ENCODE data around the gene CEMIP. TPM values are rescaled to one million over a fixed set of nuclear protein-coding genes. Genes with fewer than 3 reads are reported as not detected.

Gene CEMIP
- polyA plus RNA-seq, 1 of the 3 experiments (the other 2 are of a cell fraction): 27.8 TPM

DNA sequence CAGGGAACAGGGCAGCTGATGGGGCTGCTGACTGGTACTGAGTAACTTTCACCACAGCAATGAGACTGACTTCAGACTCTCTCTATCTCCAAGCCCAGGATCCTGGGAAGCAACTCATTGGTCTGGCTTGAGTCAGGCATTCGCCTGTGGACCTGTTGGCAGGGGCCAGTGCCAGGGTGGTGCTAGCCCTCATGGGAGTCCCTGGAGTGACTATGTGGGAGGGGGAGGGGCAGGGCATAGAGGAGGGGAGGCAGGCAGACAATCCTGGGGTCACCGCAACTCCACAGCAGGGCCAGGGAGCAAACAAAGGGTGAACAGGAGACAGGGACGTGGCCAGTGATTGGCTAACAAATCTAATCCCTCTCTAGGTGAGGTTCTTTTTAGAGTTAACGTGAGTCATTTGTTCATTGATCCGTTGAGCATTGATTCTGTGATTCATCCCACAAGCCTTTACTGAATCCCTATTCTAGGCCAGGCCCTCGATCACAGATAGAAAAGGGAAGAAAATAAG, 71.8 kb downstream of the CEMIP start:
- no peak overlapping the region for H3K4me2 ChIP-seq
- H3F3A ChIP-seq (replicated peaks; ENCODE audit: insufficient read depth): peaks cover 3% of the 10 kb centered on the region
- no peaks in the 10 kb centered on the region for H4K20me1 ChIP-seq (ENCODE audit: insufficient read depth)
- TF ChIP-seq RFX5 (IDR thresholded peaks at IDR 0.05; ENCODE audit: low read length) (no peak), TEAD4 (IDR thresholded peaks at IDR 0.05; ENCODE audit: borderline replicate concordance, insufficient read depth) (no peak), ELF1 (IDR thresholded peaks at IDR 0.05) (no peak), RXRA (IDR thresholded peaks at IDR 0.05; ENCODE audit: borderline replicate concordance, low read depth) (no peak), SIN3A (IDR thresholded peaks at IDR 0.05; ENCODE audit: borderline replicate concordance, low read depth, low read length) (no peak)
- TF ChIP-seq, protein P1, sequence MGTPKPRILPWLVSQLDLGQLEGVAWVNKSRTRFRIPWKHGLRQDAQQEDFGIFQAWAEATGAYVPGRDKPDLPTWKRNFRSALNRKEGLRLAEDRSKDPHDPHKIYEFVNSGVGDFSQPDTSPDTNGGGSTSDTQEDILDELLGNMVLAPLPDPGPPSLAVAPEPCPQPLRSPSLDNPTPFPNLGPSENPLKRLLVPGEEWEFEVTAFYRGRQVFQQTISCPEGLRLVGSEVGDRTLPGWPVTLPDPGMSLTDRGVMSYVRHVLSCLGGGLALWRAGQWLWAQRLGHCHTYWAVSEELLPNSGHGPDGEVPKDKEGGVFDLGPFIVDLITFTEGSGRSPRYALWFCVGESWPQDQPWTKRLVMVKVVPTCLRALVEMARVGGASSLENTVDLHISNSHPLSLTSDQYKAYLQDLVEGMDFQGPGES (IDR thresholded peaks at IDR 0.05; ENCODE audit: low read depth, low read length): no peak
- TF ChIP-seq, protein P2, sequence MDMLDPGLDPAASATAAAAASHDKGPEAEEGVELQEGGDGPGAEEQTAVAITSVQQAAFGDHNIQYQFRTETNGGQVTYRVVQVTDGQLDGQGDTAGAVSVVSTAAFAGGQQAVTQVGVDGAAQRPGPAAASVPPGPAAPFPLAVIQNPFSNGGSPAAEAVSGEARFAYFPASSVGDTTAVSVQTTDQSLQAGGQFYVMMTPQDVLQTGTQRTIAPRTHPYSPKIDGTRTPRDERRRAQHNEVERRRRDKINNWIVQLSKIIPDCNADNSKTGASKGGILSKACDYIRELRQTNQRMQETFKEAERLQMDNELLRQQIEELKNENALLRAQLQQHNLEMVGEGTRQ (IDR thresholded peaks at IDR 0.05; ENCODE audit: borderline replicate concordance, low read depth, low read length): no peak
- DNase-seq: no peak
- H3K36me3 ChIP-seq (replicated peaks in 1 of 2; ENCODE audit: control insufficient read depth in 1 of 2, insufficient read depth in 2 of 2, low read length in 1 of 2): no peaks in the 10 kb centered on the region
- no peaks in the 10 kb centered on the region for H3K79me2 ChIP-seq (ENCODE audit: insufficient read depth)
- no peaks in the 10 kb centered on the region for H3K9me2 ChIP-seq
- H3K9ac ChIP-seq: no peak overlapping the region
- 79% methylated on average over 5 of the region's 6 CpGs for WGBS (ENCODE audit: low lambda C conversion rate)
- no peaks in the 10 kb centered on the region for H3K9me3 ChIP-seq
- H3K4me3 ChIP-seq (ENCODE audit: low read depth in 2 of 2, low read length in 1 of 2): no peak overlapping the region
- no peak overlapping the region for H3K27ac ChIP-seq (ENCODE audit: low read depth in 2 of 2, low read length in 1 of 2)
- peaks cover 0 to 4% of the 10 kb centered on the region in 2 experiments; a peak in 1 of 4 replicates for H3K4me1 ChIP-seq (ENCODE audit: control insufficient read depth in 1 of 2, insufficient read depth in 2 of 2, low read depth in 1 of 2, low read length in 1 of 2)
- ChIA-PET POLR2A (no interaction called here), CTCF (interaction anchor here (0.7 to 1.0 kb wide), 2 partner anchors 75 to 228 kb away, joined by 3 read pairs; no protein-coding TSS in a partner anchor)
- H2AFZ ChIP-seq (ENCODE audit: low read depth): no peak overlapping the region
- H3K27me3 ChIP-seq (ENCODE audit: insufficient read depth): no peaks in the 10 kb centered on the region

DNA sequence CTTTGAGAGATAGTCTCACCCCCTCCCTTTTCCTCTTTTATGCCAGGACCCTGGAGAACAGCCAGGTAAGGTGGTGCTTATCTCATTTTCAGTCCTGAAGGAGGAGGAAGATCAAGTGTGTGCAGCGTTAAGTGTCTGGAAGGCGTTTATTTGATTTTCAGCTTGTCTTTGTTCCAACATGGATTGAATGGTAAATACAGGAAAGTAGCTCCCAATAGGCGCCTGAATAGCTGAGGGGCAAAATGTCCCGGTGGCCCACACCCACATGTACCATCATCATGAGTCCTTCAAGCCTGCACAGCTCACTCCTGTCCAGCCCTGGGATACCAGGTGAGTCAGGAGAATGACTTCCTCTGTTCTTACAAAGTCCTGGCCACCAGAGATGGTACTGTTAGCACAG, 73.5 kb downstream of the CEMIP start:
- H3F3A ChIP-seq (replicated peaks; ENCODE audit: insufficient read depth): peaks cover 3% of the 10 kb centered on the region
- TF ChIP-seq FOSL2 (IDR thresholded peaks at IDR 0.05; ENCODE audit: borderline replicate concordance, low read depth) (no peak), NFIC (IDR thresholded peaks at IDR 0.05; ENCODE audit: borderline replicate concordance) (no peak), RXRA (IDR thresholded peaks at IDR 0.05; ENCODE audit: borderline replicate concordance, low read depth) (no peak), SIN3A (IDR thresholded peaks at IDR 0.05; ENCODE audit: borderline replicate concordance, low read depth, low read length) (no peak), NRF1 (IDR thresholded peaks at IDR 0.05; ENCODE audit: low read depth, low read length) (no peak), GATA2 (CRISPR knock-in tag; IDR thresholded peaks at IDR 0.05) (no peak), MEF2A (IDR thresholded peaks at IDR 0.05; ENCODE audit: borderline replicate concordance, low read depth) (no peak), RAD21 (IDR thresholded peaks at IDR 0.05; ENCODE audit: low read length) (no peak), CHD2 (IDR thresholded peaks at IDR 0.05; ENCODE audit: low read length, partially characterized antibody) (no peak), EZH2phosphoT487 (IDR thresholded peaks at IDR 0.05; ENCODE audit: borderline replicate concordance, low read depth) (no peak)
- TF ChIP-seq, protein P3, sequence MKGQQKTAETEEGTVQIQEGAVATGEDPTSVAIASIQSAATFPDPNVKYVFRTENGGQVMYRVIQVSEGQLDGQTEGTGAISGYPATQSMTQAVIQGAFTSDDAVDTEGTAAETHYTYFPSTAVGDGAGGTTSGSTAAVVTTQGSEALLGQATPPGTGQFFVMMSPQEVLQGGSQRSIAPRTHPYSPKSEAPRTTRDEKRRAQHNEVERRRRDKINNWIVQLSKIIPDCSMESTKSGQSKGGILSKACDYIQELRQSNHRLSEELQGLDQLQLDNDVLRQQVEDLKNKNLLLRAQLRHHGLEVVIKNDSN (IDR thresholded peaks at IDR 0.05; ENCODE audit: borderline replicate concordance, low read depth): no peak
- TF ChIP-seq, protein P2 (IDR thresholded peaks at IDR 0.05; ENCODE audit: borderline replicate concordance, low read depth, low read length): no peak
- no peak overlapping the region for H3K27ac ChIP-seq (ENCODE audit: low read depth in 2 of 2, low read length in 1 of 2)
- H3K9ac ChIP-seq: no peak overlapping the region
- no peaks in the 10 kb centered on the region for H3K79me2 ChIP-seq (ENCODE audit: insufficient read depth)
- no peaks in the 10 kb centered on the region for H3K9me2 ChIP-seq
- WGBS (ENCODE audit: low lambda C conversion rate): 79% methylated on average over 4 of the region's 4 CpGs
- DNase-seq: no peak
- no peak overlapping the region for H2AFZ ChIP-seq (ENCODE audit: low read depth)
- no peaks in the 10 kb centered on the region for H4K20me1 ChIP-seq (ENCODE audit: insufficient read depth)
- peaks cover 0 to 7% of the 10 kb centered on the region in 2 experiments; a peak in 1 of 4 replicates for H3K4me1 ChIP-seq (ENCODE audit: control insufficient read depth in 1 of 2, insufficient read depth in 2 of 2, low read depth in 1 of 2, low read length in 1 of 2)
- H3K36me3 ChIP-seq (replicated peaks in 1 of 2; ENCODE audit: control insufficient read depth in 1 of 2, insufficient read depth in 2 of 2, low read length in 1 of 2): no peaks in the 10 kb centered on the region
- no peak overlapping the region for H3K4me3 ChIP-seq (ENCODE audit: low read depth in 2 of 2, low read length in 1 of 2)
- CTCF ChIA-PET: interaction anchor here (0.9 to 4.4 kb wide), 4 partner anchors 9 to 285 kb away, joined by 3 to 24 read pairs (median 8); partner anchors contain the start of gene CEMIP
- no peak overlapping the region for H3K4me2 ChIP-seq
- POLR2A ChIA-PET: no interaction called here
- no peaks in the 10 kb centered on the region for H3K27me3 ChIP-seq (ENCODE audit: insufficient read depth)
- no peaks in the 10 kb centered on the region for H3K9me3 ChIP-seq
